ENCODE results near the gene PTPRO. TPM values are rescaled to one million over a fixed set of nuclear protein-coding genes. Genes with fewer than 3 reads are reported as not detected.

Gene PTPRO
- total RNA-seq, 1 donor = 3.1 TPM

DNA sequence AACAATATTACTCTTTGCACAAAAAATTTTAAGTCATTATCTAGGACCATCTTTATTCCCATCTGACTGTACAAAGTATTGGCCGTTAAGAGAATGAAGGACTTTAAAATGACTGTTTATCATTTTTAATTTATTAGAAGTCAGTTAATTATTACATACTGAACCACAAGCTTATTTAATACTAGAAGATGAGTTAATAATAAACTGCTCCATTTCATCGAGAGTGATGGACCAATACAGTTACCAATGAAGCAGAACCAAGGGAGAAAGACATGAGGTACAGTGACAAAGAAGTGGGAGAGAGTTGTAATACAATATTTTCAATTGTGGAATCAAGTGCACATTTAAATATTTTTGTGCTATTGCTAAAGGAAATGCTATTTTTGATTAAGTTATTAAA is 83.3 kb downstream of the PTPRO start:
- no peak for DNase-seq (ENCODE audit: low read depth)

DNA sequence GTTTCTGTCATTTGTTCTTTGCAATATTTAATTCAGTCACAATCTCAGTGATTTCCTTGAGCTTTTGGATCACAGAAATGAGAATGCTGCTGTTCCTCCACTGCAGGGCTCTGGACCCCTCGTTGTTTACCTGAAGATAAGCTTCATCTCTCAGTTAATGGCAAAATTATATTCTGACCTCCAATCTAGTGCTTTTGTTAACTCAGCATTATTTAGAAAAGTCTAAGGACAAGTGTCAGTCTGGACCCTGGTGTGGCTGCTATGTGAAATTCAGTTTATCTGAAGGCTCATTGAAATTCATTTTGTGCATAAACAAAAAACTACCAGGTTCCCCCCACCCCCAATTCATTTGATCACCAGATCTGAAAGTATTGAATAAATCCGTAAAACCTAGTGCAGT is 84.7 kb downstream of the PTPRO start:
- DNase-seq (ENCODE audit: low read depth) = no peak
- no peak for TF ChIP-seq CTCF (IDR thresholded peaks at IDR 0.05; ENCODE audit: insufficient read depth, low read length)
- H3K4me3 ChIP-seq (ENCODE audit: low read depth, low read length) = no peak overlapping the region

More for the DNA sequence above, 83.3 kb downstream of the PTPRO start:
- no peak overlapping the region for H3K4me3 ChIP-seq (ENCODE audit: low read depth, low read length)
- no peak for TF ChIP-seq CTCF (IDR thresholded peaks at IDR 0.05; ENCODE audit: insufficient read depth, low read length)

DNA sequence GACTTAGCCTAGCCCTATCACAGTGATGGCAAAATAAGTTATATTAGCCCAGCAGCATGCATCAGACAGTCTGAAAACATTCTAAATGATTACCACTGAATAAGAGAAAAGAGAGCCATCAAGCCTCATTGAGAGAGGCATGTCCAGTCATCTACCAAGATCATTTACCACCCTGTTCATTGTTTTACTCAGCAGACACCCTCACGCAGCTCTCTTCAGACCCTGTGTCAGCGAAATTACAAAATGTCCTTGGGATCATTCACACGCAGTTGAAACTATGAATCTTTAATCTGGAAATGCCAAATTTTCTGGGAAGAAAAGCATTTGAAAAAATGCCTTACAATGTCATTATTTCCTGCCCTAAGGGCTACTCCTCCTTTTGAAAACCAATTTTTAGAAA is 89.5 kb downstream of the PTPRO start:
- H3K4me3 ChIP-seq (ENCODE audit: low read depth, low read length) = no peak overlapping the region
- DNase-seq (ENCODE audit: low read depth) = no peak
- no peak for TF ChIP-seq CTCF (IDR thresholded peaks at IDR 0.05; ENCODE audit: insufficient read depth, low read length)

DNA sequence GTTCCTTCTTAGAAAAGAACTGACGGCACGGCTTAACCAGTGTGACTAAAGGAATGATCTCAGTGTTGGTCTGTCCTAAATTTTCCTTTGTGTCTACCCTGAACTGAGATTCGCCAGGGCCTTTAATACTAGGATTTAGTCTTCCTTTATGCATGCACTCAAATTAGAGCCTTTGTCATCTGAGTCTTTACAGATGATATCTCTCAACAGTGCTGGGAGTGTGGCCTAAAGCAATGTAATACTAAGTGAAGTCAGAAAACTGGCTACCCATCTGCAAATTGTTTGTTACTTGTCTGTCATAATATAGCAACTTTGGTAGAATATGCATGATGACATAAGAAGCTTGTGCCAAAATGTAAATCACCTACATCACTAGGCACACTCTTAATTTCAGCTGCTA is 95.4 kb downstream of the PTPRO start:
- H3K4me3 ChIP-seq (ENCODE audit: low read depth, low read length) = no peak overlapping the region
- DNase-seq (ENCODE audit: low read depth) = no peak
- no peak for TF ChIP-seq CTCF (IDR thresholded peaks at IDR 0.05; ENCODE audit: insufficient read depth, low read length)

DNA sequence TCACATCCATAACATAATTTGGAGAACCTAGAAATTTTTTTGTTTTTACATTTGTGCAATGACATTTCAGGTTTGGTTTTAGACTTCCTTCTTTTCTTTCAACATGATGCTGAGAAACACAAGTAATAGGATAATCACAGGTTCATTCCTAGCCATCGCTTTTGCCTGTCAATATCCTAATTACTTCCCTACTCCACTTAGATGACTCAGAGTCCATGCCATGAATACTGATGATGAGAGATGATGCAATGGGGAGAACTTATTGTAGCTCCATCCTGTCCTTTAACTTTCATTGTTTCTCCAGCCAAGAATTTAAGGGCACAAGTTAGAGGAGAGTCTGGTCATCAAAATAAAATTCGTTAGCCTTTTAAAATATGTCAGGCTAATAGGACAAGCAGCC is 101.3 kb downstream of the PTPRO start:
- DNase-seq (ENCODE audit: low read depth) = peak; percentile 26
- H3K4me3 ChIP-seq (ENCODE audit: low read depth, low read length) = no peak overlapping the region
- TF ChIP-seq CTCF (IDR thresholded peaks at IDR 0.05; ENCODE audit: insufficient read depth, low read length) = no peak

DNA sequence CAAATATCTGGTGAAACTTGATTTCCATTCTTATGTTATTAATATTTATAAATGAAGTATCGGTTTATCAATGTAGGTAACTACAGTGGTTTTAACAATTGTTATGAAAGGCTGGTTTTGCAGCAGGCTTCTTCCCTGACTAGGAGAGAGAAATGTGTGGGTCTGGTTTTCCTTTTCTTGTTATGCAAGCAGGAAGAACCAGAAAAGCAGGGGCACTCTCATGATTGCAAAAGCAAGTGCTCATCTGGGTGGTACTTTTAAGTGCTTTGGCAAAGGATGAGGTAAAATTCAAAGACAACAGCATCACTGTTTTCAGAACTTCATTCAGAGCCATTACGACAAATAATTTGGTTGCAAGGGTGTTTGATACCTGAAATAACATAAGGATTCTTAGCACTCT is 105.6 kb downstream of the PTPRO start:
- no peak for DNase-seq (ENCODE audit: low read depth)
- H3K4me3 ChIP-seq (ENCODE audit: low read depth, low read length) = no peak overlapping the region
- no peak for TF ChIP-seq CTCF (IDR thresholded peaks at IDR 0.05; ENCODE audit: insufficient read depth, low read length)

DNA sequence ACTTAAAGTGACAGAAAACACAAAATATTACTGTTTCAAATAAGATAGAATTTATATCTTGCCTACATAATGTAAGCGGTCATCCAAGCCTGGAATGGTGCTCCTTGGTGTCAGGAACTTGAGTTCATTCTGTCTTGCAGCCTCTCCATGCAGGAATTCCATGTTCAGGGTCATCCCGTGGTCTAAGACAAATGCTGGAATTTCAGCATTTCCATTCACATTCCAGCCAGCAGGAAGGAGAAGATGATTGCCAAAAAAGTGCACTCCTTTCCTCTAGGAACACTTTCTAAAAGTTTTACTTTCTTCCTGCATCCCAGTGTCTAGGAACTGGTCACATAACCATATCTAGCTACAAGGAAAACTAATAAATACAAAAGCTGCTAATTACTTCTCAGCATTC is 106.3 kb downstream of the PTPRO start:
- peak; percentile 1 for DNase-seq (ENCODE audit: low read depth)
- H3K4me3 ChIP-seq (ENCODE audit: low read depth, low read length) = no peak overlapping the region
- TF ChIP-seq CTCF (IDR thresholded peaks at IDR 0.05; ENCODE audit: insufficient read depth, low read length) = no peak

Data from fibroblast of the aortic adventitia (primary cell).